Stimulated activated CD8-positive, alpha-beta memory T cell treated with anti-CD3 and anti-CD28 coated beads, Interleukin-15, amount 100 ng/mL, for 1 hour (primary cell): Measurements from ENCODE around the gene ANAPC1.
"Not testable (repeated sequence)": the region's sequence is repeated elsewhere in the genome, so short reads cannot be mapped to it uniquely, and the experiment has no call there.

Experiments
- DNase-seq: peaks from one replicate; pipeline ENCODE4 v3.0.0-alpha.2; 2020; ENCODE audit warnings: low read depth

The ANAPC1 gene

GRCh38 chr2:111729812-111730458, 154.1 kb downstream of the ANAPC1 start:
- DNase-seq: not testable (repeated sequence)

GRCh38 chr2:111727611-111728110, 156.3 kb downstream of the ANAPC1 start:
- not testable (repeated sequence) for DNase-seq

GRCh38 chr2:111725742-111726141, 158.3 kb downstream of the ANAPC1 start:
- DNase-seq: not testable (repeated sequence)

GRCh38 chr2:111719610-111720009, 164.4 kb downstream of the ANAPC1 start:
- DNase-seq: not testable (repeated sequence)
